ENCODE results near the gene PDCD4. TPM values are rescaled to one million over a fixed set of nuclear protein-coding genes. Genes with fewer than 3 reads are reported as not detected.
A peak's percentile ranks its signal among the peaks of the same experiment; 100 is the strongest.

Gene PDCD4
- total and polyA plus RNA-seq, 2 of the 4 experiments (the other 2 are of a cell fraction): 10.9 to 49.7 TPM

GRCh38 chr10:110865809-110866482 lies 5.8 kb upstream of the PDCD4 start:
- Histone ChIP-seq H3K4me1 (ENCODE audit: control insufficient read depth, insufficient read depth, low read length) (peaks cover 9% of the 10 kb centered on the region), H4K8ac (ENCODE audit: low read depth in 2 of 2, low read length in 2 of 2) (peak overlapping the region in 1 of 2 experiments; percentile 79; a peak in 1 of 4 replicates), H2AK5ac (ENCODE audit: low read depth, low read length) (no peak overlapping the region), H3K23ac (ENCODE audit: low read depth, low read length) (0 out of 2 replicates have a peak overlapping the region, but pooled peaks have one; percentile 2), H2BK20ac (ENCODE audit: low read depth, low read length) (0 out of 2 replicates have a peak overlapping the region, but pooled peaks have one; percentile 47), H4K20me1 (ENCODE audit: insufficient read depth, low read length) (no peaks in the 10 kb centered on the region), H3K27me3 (ENCODE audit: control insufficient read depth, insufficient read depth, low read length) (no peaks in the 10 kb centered on the region), H2BK5ac (ENCODE audit: low read depth, low read length, poor library complexity, severe bottlenecking) (no peak overlapping the region), H4K5ac (ENCODE audit: low read depth, low read length) (0 out of 2 replicates have a peak overlapping the region, but pooled peaks have one; percentile 26), H3K4me3 (ENCODE audit: insufficient read depth, low read depth, low read length) (no peak overlapping the region), H3K9me1 (ENCODE audit: insufficient read depth, low read length) (peaks cover 11% of the 10 kb centered on the region; the same call in 1 of the 2 replicates), H3K56ac (ENCODE audit: extremely low read depth, insufficient read depth, low read length) (no peak overlapping the region), H3K4me2 (ENCODE audit: low read depth, low read length) (no peak overlapping the region), H3K9me3 (ENCODE audit: control insufficient read depth, insufficient read depth, low read length) (no peaks in the 10 kb centered on the region), H3K4ac (ENCODE audit: low read depth, low read length) (no peak overlapping the region; the same call in 1 of the 2 replicates), H2BK120ac (ENCODE audit: low read depth, low read length) (no peak overlapping the region), H3K14ac (replicated peaks; ENCODE audit: low read depth, low read length) (no peak overlapping the region), H3K27ac (ENCODE audit: insufficient read depth, low read length) (no peak overlapping the region), H3K9ac (ENCODE audit: low read depth, low read length) (no peak overlapping the region), H3K18ac (ENCODE audit: low read depth, low read length) (0 out of 2 replicates have a peak overlapping the region, but pooled peaks have one; percentile 12), H3K36me3 (ENCODE audit: control insufficient read depth, insufficient read depth, low read length) (no peaks in the 10 kb centered on the region), H2AFZ (replicated peaks; ENCODE audit: low read length, poor library complexity) (peak overlapping the region; percentile 82), H2AK9ac (replicated peaks; ENCODE audit: low read depth, low read length, poor library complexity) (no peak overlapping the region), H3K79me1 (ENCODE audit: low read depth in 1 of 2, low read length in 2 of 2) (peaks cover 0 to 4% of the 10 kb centered on the region in 2 experiments; a peak in 1 of 4 replicates), H2BK15ac (ENCODE audit: low read depth, low read length) (no peak overlapping the region), H4K91ac (ENCODE audit: insufficient read depth, low read depth, low read length) (no peak overlapping the region; the same call in 1 of the 2 replicates)
- ChIA-PET POLR2A (ENCODE audit: unreplicated experiment) (no interaction called here), CTCF (no interaction called here)
- ATAC-seq (ENCODE audit: low read depth) (no peak), DNase-seq (no peak)
- dilution Hi-C loops (cut with HindIII; ENCODE audit: low sequenced_read_pairs, unreplicated experiment): no loop called here
- intact Hi-C loops (cut with micrococcal nuclease): no loop called here
- WGBS, 2 experiments (ENCODE audit: extremely low coverage in 2 of 2, insufficient read length in 1 of 2): 60% methylated on average over 1 of the region's 4 CpGs; no CpG with 5 or more reads in 1 of the 2 experiments
- no TSS peak for BruUV-seq (replicated peaks)
- in situ Hi-C loops (cut with MboI; ENCODE audit: low sequenced_read_pairs): no loop called here
- TF ChIP-seq RFX5 (IDR thresholded peaks at IDR 0.05; ENCODE audit: low read depth, low read length) (no peak), BHLHE40 (IDR thresholded peaks at IDR 0.05; ENCODE audit: low read depth, low read length) (no peak), CTCF (conservative IDR thresholded peaks at IDR 0.05; ENCODE audit: low read depth, low read length) (no peak), ELK1 (IDR thresholded peaks at IDR 0.05; ENCODE audit: borderline replicate concordance, low read depth, low read length) (no peak), CEBPB (IDR thresholded peaks at IDR 0.05; ENCODE audit: low read depth, low read length) (no peak), FOS (IDR thresholded peaks at IDR 0.05; ENCODE audit: low read depth, low read length) (no peak), POLR2A (IDR thresholded peaks at IDR 0.05; ENCODE audit: low read depth, low read length) (no peak), RCOR1 (IDR thresholded peaks at IDR 0.05; ENCODE audit: insufficient replicate concordance, low read length) (no peak), MAFK (IDR thresholded peaks at IDR 0.05; ENCODE audit: low read depth, low read length) (no peak), RAD21 (IDR thresholded peaks at IDR 0.05; ENCODE audit: low read length) (no peak), CHD1 (IDR thresholded peaks at IDR 0.05; ENCODE audit: low read depth, low read length) (no peak), USF2 (IDR thresholded peaks at IDR 0.05; ENCODE audit: low read depth, low read length) (no peak), SMC3 (IDR thresholded peaks at IDR 0.05; ENCODE audit: low read depth, low read length) (no peak), MXI1 (IDR thresholded peaks at IDR 0.05; ENCODE audit: borderline replicate concordance, low read depth, low read length) (no peak), NFE2L2 (IDR thresholded peaks at IDR 0.05; ENCODE audit: low read depth, low read length) (no peak)

Data from IMR-90 (cell line).